ENCODE data around the gene B3GAT3.

- TF ChIP-seq CTCF (IDR thresholded peaks at IDR 0.05) (no peak), POLR2A (IDR thresholded peaks at IDR 0.05) (no peak), POLR2AphosphoS5 (IDR thresholded peaks at IDR 0.05) (peak in 1 of 2 donors; percentile 8)
Observed at GRCh38 chr11:62601122-62601371, 20.7 kb downstream of the B3GAT3 start.
